NOMO-1 treated with DMSO at 0.1 percent for 48 hours (cell line): Measurements from ENCODE around the gene SYPL2.

Experiments
- DNase-seq: peaks from one replicate; lab custom pipeline; 2025; ENCODE audit not compliant: unreplicated experiment; lab: John Stamatoyannopoulos, UW

The SYPL2 gene

DNA sequence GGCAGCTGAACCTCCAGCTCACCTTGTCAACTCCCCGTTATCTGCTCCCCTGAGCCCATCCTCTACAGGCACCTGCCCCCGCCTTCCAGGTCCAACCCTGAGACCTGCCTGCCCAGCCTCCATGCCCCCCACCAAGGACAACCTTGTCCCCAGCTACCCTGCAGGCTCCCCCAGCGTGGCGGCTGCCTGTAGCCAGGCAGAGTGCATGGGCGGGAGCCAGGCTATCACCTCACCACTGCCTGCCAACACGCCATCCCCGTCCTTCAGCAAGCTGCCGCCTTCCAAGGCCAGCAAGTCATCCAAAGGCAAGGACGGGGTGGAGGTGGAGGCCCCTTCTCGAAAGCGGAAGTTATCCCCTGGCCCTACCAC lies 24.6 kb downstream of the SYPL2 start:
- no peak for DNase-seq

- no peak for DNase-seq
These were observed 25.0 kb downstream of the SYPL2 start for GRCh38 chr1:109491372-109491771.

GRCh38 chr1:109492779-109493178 lies 26.4 kb downstream of the SYPL2 start:
- no peak for DNase-seq

DNA sequence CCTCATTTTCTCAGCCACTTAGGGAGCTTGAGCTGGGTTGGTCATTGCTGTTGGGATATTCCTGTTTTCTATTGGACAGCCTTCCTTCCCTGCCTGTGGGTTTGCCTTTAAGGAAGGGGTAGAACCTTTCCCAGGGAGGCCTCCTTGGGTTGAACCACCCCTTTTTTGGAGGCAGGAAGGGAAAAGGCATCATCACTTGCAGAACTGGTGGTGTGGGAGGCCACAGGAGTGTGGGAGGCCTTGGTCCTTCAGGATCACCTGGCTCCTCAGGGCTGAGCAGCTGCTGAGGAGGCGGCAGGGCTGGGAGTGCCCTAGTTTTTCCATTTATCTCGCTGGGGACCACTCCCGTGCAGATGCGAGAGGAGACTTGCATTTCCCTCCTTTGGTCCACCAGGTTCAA lies 26.9 kb downstream of the SYPL2 start:
- DNase-seq = no peak

GRCh38 chr1:109493805-109494539 lies 27.6 kb downstream of the SYPL2 start, which contains the start of gene CYB561D1:
Gene CYB561D1 (plus strand): TSS chr1:109494094. CDS start chr1:109494140, 46 bp downstream.
- peak; percentile 78 for DNase-seq

- no peak for DNase-seq
These were observed 29.4 kb downstream of the SYPL2 start for GRCh38 chr1:109495738-109496137.

DNA sequence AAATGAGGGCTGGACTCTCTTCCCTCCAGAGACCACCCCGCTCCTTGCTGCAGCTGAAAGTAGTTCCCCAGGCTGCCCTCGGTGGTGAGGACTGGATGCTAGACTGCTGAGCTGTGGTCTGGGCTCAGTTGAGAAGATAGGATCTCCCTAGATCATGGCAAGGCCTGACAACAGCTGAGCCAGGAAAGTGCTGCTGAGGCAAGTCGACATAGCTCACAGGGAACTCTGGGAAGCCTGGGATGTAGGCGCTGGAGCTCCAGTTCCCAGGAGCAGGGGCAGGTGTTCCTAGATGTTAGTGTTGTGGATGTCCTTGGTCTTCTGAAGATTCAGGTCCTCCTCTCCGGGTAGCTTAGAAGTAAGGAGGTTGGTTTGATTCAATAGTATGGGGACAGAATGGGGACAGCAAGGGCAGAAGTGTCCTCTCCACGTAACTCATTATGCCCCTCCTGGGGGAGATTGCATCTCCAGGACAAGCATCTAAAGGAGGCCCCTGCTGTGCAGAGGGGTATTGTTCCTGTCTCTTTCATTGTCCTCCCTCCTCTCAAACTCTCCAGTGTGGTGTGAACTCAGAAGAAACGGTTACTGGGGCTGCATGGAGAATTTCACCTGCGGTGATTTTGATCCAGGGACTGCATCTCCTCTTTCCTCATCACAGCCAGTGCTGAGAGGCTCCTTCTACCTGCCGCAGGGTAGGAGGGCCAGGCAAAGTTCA lies 31.3 kb downstream of the SYPL2 start:
- DNase-seq = no peak

DNA sequence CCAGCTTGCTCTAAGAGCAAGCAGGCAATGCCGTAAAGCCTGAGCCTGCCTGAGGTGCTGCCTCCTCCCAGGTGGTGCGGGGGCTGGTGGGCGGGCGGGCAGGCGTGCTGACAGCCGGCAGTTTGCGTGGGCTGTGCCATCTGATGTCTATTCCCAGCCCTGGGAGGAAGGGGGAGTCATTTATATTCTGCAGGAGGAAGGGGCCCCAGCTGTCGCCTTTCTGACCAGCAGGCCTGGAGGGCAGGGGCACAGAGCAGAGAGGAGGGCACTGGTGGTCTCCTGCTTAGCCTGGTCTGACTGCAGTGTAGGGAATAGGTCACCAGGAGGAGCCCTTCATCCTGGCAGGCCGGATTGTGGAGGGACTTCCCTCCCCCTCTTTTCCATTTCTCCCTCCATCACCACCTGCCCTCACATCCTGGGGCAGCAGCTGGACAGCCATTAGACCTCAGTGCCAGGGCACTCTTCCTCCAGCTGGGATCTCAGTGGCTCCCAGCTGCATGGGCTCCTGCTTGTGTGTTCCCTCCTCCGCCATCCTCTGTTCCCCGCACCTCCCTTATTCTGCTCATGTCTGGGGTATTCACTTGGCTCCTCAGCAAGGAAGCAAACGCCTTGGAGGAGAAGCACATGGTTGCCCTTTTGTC lies 31.9 kb downstream of the SYPL2 start:
- DNase-seq = no peak

DNA sequence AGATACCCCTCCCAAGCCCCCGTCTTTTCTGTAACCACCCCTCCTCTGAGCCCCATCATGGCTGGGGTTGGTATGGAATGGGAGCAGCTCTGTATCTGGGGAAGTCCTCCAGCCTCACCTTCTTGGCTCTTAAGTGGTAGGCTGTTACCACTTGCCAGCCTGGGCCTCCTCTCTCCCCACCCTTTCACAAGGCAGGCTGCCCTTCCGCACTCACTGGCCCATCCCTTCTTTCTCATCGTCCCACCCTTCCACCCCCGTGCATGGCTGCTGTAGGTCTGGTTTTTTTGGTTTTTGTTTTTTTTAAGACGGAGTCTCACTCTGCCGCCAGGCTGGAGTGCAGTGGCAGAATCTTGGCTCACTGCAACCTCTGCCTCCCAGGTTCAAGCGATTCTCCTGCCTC lies 32.7 kb downstream of the SYPL2 start:
- DNase-seq = no peak

- peak; percentile 30 for DNase-seq
These were observed 33.6 kb downstream of the SYPL2 start for GRCh38 chr1:109499661-109500536.

DNA sequence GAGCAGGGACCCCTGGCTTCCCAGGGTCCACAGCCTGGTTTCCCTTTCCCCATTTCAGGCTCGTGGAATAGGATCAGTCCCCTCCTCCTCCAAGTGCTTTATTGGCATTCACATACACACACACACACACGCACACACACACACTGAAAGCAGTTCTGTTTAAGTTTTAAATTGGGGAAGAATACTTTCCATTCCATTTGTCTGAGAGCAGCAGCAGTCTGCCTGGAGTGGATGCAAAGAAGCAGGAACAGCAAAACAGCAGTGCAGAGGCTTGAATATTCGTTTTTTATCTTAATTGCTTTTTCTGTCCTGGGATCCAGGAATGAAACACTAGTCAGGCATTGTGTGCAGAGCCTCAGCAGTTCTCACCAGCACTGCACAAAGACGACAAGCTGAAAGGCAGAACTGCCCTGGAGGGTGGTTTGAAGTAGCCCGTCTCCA lies 34.6 kb downstream of the SYPL2 start:
- no peak for DNase-seq

DNA sequence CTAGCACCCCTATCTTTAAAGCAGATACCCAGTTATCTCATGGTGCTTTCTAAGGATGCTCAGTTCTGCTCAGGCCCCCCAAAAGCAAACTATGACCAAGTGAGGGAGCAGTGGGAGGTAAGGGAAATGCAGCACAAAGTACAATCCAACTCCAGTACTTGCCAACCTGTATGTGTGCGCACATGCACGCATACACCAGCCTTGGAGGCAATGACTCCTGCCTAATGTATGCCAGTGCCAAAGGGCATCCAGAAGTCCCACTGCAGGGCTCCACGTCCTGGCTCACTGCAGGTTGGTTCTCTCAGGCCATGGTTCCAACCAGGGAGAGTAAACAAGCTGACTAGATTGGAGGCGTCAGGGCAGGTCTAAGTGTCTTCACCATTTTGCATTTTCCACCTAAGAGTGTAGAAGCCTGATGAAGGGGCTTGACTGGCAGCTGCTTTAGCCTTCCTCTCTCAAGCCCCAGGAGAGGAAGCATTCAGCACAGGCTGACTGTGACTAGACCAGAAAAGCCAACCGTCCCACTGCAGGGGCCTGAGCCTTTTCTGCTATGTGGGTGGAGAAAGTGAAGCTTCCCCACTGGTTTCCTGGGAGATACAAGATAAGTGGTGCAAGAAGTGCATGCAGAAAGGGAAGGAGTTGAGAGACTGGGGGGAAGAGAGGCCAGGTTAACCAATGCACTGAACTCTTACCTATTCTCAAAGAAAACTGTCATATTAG lies 35.5 kb downstream of the SYPL2 start:
- no peak for DNase-seq

DNA sequence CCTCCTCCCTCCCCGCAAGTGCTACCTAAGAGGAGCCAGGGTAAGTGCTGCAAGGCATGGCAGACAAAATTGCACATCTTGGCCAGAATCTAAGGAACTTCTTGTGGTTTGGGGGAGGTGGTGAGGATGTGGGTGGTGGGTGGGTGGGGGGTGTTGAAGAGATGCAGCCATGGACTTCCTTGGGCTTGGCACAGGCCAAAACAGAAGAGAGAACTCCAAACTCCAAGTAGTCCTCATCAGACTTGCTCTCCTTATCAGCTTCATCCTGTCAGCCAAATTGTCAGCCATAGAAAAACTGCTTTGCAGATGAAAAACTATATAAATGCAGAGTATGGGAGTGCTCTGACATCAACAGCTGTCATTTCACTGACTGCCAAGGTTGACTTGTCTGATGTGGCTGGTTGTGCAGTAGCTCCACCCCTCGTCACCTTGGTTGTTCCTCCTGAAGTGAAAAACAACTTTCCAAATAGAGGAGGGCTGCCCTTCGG lies 36.1 kb downstream of the SYPL2 start:
- no peak for DNase-seq

DNA sequence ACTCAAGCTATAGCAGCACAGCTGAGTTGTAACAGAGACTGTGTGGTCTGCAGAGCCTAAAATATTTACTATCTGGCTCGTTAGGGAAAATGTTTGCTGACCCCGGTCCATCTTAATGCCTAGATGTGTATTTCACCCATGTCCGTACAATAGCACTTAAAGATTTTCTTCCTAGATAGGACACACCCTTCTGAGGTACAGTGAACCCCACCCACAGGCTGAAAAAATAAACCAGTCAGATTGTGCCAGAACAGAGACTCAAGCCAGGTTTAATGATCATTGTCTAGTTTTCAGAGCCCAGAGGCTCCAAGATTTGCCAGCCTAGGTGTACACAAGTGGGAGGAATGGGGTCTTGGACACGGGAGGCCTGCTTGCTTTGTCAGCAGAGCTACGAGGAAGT lies 37.6 kb downstream of the SYPL2 start:
- DNase-seq = no peak

GRCh38 chr1:109504974-109505373 lies 38.6 kb downstream of the SYPL2 start:
- DNase-seq = no peak

- DNase-seq = no peak
These were observed 41.9 kb downstream of the SYPL2 start for GRCh38 chr1:109508001-109508872.

GRCh38 chr1:109508873-109509175 lies 42.5 kb downstream of the SYPL2 start:
- no peak for DNase-seq

- peak; percentile 54 for DNase-seq
These were observed 43.1 kb downstream of the SYPL2 start, which contains the start of gene AMIGO1 for GRCh38 chr1:109509176-109510134. Gene AMIGO1 (minus strand): TSS chr1:109509727. CDS start chr1:109508912, 815 bp downstream.
